Measurements from ENCODE around the gene MIDN.

The MIDN gene

DNA sequence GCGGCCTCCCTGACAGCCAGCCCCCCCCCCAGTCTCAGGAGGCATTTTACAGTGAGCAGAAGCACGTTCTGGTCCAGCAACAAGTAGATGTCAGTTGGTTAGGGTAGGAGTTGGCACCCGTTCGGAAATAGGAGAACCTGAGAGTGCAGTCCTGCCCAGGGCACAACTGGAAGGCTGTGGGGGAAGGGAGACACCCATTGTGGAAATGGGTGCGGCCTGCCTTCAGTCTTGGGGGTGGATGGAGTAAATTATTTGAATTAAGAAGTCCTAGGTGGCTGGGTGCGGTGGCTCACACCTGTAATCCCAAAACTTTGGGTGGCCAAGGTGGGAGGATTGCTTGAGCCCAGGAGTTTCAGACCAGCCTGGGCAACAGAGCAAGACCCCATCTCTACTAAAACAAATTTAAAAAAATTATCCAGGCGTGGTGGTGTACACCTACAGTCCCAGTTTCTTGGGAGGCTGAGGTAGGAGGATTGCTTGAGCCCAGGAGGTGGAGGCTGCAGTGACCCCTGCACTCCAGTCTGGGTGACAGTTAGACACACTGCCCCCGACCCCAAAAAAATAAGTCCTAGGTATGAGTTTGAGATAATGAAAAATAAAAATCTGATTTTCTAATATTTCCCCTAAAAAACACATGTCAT is 21.9 kb downstream of the MIDN start:
- no peak for DNase-seq (ENCODE audit: insufficient read length, low spot score)
- TF ChIP-seq POU2F2 (IDR thresholded peaks at IDR 0.05; ENCODE audit: low read depth, low read length) (no peak; the same call in 1 of the 2 replicates), SPI1 (IDR thresholded peaks at IDR 0.05; ENCODE audit: low read depth, low read length) (no peak), PAX5 (IDR thresholded peaks at IDR 0.05; ENCODE audit: insufficient read depth, low read length, severe bottlenecking) (no peak), POLR2AphosphoS5 (IDR thresholded peaks at IDR 0.05; ENCODE audit: low read depth, low read length) (no peak), POLR2A (IDR thresholded peaks at IDR 0.05; ENCODE audit: low read depth, low read length) (no peak; the same call in 1 of the 2 replicates)
- no peak for FAIRE-seq

DNA sequence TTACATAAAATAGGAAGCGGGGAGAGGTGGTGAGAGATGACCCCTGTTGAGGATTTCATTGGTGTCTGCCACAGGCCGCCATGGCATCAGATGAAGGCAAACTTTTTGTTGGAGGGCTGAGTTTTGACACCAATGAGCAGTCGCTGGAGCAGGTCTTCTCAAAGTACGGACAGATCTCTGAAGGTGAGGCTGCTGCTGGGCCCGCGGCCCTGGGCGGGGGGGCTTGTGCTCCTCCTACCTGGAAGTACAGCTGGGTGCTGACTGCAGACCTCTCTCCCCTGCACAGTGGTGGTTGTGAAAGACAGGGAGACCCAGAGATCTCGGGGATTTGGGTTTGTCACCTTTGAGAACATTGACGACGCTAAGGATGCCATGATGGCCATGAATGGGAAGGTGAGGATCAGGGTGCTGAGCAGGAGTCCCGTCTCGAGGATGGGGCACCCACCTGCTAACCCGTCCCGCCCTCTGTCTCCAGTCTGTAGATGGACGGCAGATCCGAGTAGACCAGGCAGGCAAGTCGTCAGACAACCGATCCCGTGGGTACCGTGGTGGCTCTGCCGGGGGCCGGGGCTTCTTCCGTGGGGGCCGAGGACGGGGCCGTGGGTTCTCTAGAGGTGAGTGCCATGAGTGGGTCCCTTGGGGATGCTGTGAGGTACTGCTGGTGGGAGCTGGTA is 22.6 kb downstream of the MIDN start:
- no peak for DNase-seq (ENCODE audit: insufficient read length, low spot score)
- FAIRE-seq: no peak
- no peak; the same call in 1 of the 2 replicates for TF ChIP-seq POLR2A (IDR thresholded peaks at IDR 0.05; ENCODE audit: low read depth, low read length)
- 0 out of 2 replicates have a peak, but pooled peaks have one; percentile 31 for TF ChIP-seq POLR2AphosphoS5 (IDR thresholded peaks at IDR 0.05; ENCODE audit: low read depth, low read length)
- TF ChIP-seq SPI1 (IDR thresholded peaks at IDR 0.05; ENCODE audit: low read depth, low read length): no peak

DNA sequence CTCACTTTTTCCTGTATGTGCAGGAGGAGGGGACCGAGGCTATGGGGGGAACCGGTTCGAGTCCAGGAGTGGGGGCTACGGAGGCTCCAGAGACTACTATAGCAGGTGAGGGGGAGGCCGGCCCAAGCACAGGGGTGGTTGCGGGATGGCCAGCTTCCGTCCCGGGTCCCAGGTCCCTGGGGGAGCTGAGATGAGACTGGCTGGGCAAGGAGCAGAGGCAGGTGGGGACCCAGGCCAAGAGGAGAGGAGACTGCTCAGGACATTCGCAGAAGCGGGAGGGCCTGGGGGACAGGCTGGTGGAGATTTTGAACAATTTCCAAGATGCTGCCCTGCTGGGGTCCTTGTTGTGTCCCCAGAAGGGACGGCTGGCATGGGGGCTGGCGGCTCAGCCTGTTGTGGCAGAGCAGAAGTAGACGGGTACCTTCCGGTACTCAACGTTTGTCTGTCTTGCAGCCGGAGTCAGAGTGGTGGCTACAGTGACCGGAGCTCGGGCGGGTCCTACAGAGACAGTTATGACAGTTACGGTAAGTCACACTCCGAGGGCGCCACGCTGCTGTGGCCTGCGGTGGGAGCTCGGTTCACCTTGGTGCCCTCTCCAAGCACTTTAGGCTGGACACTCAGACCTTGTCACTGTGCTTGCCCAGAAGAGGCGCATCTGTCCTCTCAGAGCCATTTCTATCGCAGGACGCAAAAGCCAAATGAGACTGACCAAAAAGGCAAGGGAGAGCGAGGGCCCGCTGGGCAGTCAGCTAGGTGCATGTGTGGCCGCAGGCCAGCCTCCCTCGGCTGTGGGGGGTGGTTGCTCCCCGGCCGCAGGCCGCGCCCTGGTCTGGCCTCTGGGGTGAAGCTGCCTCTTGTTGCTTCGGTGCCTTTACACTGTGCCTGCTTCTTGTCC is 23.4 kb downstream of the MIDN start:
- DNase-seq (ENCODE audit: insufficient read length, low spot score) (no peak), FAIRE-seq (no peak)
- TF ChIP-seq POLR2A (IDR thresholded peaks at IDR 0.05; ENCODE audit: low read depth, low read length) (no peak; the same call in none of the 2 replicates), TAF1 (IDR thresholded peaks at IDR 0.05; ENCODE audit: low read depth, low read length) (no peak), SPI1 (IDR thresholded peaks at IDR 0.05; ENCODE audit: low read depth, low read length) (no peak), PAX5 (IDR thresholded peaks at IDR 0.05; ENCODE audit: insufficient read depth, low read length, severe bottlenecking) (no peak), POLR2AphosphoS5 (IDR thresholded peaks at IDR 0.05; ENCODE audit: low read depth, low read length) (peak; percentile 20; the same call in 1 of the 2 replicates), POU2F2 (IDR thresholded peaks at IDR 0.05; ENCODE audit: low read depth, low read length) (peak; percentile 9; the same call in 1 of the 2 replicates)

DNA sequence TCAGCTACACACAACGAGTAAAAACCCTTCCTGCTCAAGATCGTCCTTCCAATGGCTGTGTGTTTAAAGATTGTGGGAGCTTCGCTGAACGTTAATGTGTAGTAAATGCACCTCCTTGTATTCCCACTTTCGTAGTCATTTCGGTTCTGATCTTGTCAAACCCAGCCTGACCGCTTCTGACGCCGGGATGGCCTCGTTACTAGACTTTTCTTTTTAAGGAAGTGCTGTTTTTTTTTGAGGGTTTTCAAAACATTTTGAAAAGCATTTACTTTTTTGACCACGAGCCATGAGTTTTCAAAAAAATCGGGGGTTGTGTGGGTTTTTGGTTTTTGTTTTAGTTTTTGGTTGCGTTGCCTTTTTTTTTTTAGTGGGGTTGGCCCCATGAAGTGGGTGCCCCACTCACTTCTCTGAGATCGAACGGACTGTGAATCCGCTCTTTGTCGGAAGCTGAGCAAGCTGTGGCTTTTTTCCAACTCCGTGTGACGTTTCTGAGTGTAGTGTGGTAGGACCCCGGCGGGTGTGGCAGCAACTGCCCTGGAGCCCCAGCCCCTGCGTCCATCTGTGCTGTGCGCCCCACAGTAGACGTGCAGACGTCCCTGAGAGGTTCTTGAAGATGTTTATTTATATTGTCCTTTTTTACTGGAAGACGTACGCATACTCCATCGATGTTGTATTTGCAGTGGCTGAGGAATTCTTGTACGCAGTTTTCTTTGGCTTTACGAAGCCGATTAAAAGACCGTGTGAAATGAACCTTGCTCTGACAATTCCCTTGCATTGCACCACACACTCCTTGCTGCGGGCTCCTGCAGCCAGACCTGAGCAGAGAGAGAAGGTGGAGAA is 24.3 kb downstream of the MIDN start:
- DNase-seq (ENCODE audit: insufficient read length, low spot score) (no peak), FAIRE-seq (no peak)
- no peak for TF ChIP-seq SPI1 (IDR thresholded peaks at IDR 0.05; ENCODE audit: low read depth, low read length)
- no peak for TF ChIP-seq TAF1 (IDR thresholded peaks at IDR 0.05; ENCODE audit: low read depth, low read length)
- TF ChIP-seq POU2F2 (IDR thresholded peaks at IDR 0.05; ENCODE audit: low read depth, low read length): no peak
- no peak for TF ChIP-seq PAX5 (IDR thresholded peaks at IDR 0.05; ENCODE audit: insufficient read depth, low read length, severe bottlenecking)
- no peak for TF ChIP-seq POLR2A (IDR thresholded peaks at IDR 0.05; ENCODE audit: low read depth, low read length)
- no peak for TF ChIP-seq POLR2AphosphoS5 (IDR thresholded peaks at IDR 0.05; ENCODE audit: low read depth, low read length)

DNA sequence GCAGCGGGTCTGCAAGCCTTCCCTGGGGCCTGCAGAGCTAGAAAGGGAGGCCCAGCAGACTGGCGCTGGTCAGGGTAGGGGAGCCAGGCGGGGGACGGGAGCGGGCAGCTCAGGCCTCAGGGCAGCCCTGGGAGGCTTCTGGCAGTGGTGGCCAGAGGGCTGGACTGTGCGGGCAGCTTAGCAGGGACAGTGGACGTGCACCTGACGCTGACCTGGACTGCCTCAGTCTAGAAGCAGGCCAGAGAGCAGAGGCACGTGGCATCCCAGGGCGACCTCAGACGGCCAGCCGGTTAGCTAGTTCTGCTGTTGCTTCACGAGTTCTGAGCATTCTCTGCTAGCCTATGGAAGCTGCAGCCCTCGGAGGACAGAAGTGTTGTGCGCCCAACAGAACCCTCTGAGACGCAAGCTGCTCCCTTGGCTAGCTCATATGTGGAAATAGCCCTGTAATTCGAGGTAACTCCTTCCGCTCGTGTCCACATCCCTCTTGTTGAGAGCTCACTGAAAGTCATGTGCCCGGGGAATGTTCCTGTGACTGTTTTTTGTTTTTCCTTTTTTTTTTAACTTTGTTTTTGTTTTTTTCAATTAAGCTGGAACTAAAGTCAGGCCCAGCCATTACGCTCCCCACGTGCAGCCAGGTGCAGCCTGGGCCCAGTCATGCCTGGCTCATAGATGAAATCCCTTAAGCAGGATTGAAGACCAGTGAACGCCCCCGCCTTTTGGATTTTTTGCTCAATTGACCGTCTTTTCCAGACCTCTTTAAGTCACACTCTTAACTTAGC is 25.1 kb downstream of the MIDN start:
- FAIRE-seq (peak; percentile 5), DNase-seq (ENCODE audit: insufficient read length, low spot score) (no peak)
- TF ChIP-seq TAF1 (IDR thresholded peaks at IDR 0.05; ENCODE audit: low read depth, low read length): no peak
- peak; percentile 94 for TF ChIP-seq POLR2AphosphoS5 (IDR thresholded peaks at IDR 0.05; ENCODE audit: low read depth, low read length)
- TF ChIP-seq POLR2A (IDR thresholded peaks at IDR 0.05; ENCODE audit: low read depth, low read length): peak; percentile 87
- no peak for TF ChIP-seq SPI1 (IDR thresholded peaks at IDR 0.05; ENCODE audit: low read depth, low read length)

DNA sequence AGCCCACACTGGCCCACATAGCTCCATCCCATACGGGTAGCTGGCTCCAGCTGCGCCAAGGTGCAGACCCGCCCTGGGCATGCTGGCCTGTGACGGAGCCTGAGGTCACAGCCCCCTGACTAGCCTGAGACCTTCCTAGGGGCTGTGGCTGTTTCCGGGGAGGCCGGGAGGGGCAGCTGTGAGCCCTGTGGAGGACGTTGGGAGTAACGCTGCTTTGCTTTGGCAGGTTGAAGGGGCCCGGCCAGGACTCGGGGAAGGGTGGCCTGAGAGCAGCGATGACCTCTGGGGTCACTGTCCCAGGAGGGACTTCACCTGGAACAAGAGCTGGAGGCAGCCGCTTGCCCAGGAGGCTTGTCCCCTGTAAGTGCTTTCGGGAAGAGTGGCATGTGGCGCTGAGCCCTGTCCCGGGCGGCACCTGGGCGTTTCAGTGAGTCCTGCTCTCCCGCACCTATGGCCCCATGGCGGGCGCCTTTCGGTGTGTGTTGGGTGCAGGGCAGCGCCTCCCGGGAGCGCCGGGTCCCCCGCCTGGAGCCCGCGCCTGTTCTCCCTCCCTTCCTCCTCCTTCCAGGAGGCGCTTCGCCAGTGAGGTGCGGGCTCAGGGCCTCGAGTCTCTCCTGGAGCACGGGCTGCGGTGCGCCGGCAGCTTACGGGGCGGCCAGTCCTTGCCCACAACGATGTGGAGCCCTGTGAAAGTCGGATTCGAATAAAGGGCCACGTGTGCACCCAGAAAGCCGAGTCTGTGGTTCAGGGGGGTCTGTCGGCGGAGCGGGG is 25.9 kb downstream of the MIDN start:
- FAIRE-seq (no peak), DNase-seq (ENCODE audit: insufficient read length, low spot score) (no peak)
- TF ChIP-seq PAX5 (IDR thresholded peaks at IDR 0.05; ENCODE audit: insufficient read depth, low read length, severe bottlenecking): no peak
- TF ChIP-seq POLR2A (IDR thresholded peaks at IDR 0.05; ENCODE audit: low read depth, low read length): peak; percentile 47; the same call in 1 of the 2 replicates
- TF ChIP-seq POU2F2 (IDR thresholded peaks at IDR 0.05; ENCODE audit: low read depth, low read length): 0 out of 2 replicates have a peak, but pooled peaks have one; percentile 22
- no peak for TF ChIP-seq POLR2AphosphoS5 (IDR thresholded peaks at IDR 0.05; ENCODE audit: low read depth, low read length)
- TF ChIP-seq SPI1 (IDR thresholded peaks at IDR 0.05; ENCODE audit: low read depth, low read length): no peak
- no peak for TF ChIP-seq TAF1 (IDR thresholded peaks at IDR 0.05; ENCODE audit: low read depth, low read length)

DNA sequence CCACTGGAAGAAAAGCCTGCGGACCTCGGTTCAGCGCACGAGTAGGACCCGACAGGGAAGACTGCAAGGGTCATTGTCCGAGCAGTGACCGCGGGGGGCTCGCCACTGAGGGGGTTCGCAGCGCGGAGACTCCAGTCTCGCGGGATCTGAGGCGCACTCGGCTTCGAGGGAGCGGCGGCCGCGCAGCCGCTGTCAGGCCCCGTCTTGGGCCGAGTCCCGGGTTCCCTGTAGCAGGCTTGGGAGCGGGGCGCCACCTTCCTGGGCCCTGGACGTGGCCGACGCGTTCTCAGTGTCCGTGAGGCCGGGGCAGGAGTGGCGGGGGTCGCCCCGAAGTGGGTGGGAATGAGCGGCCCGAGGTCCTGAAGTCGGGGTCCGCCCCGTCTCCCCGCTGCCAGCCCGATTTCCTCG is 26.5 kb downstream of the MIDN start:
- no peak for DNase-seq (ENCODE audit: insufficient read length, low spot score)
- TF ChIP-seq POLR2A (IDR thresholded peaks at IDR 0.05; ENCODE audit: low read depth, low read length) (peak; percentile 25), TAF1 (IDR thresholded peaks at IDR 0.05; ENCODE audit: low read depth, low read length) (no peak), POLR2AphosphoS5 (IDR thresholded peaks at IDR 0.05; ENCODE audit: low read depth, low read length) (no peak; the same call in 1 of the 2 replicates), SPI1 (IDR thresholded peaks at IDR 0.05; ENCODE audit: low read depth, low read length) (no peak), PAX5 (IDR thresholded peaks at IDR 0.05; ENCODE audit: insufficient read depth, low read length, severe bottlenecking) (no peak), POU2F2 (IDR thresholded peaks at IDR 0.05; ENCODE audit: low read depth, low read length) (no peak)
- FAIRE-seq: no peak

Data from GM12891 (cell line).